ENCODE measurements around the gene EFNA5.

- TF ChIP-seq CTCF (IDR thresholded peaks at IDR 0.05) = no peak
- TF ChIP-seq POLR2AphosphoS5 (IDR thresholded peaks at IDR 0.05) = no peak
These were observed 35.5 kb downstream of the EFNA5 start for GRCh38 chr5:107634981-107635848.

Measured in suprapubic skin (tissue), 3 donors.